CD4-positive, alpha-beta T cell (primary cell): ENCODE measurements around the gene DAB2. TPM values are rescaled to one million over a fixed set of nuclear protein-coding genes. Genes with fewer than 3 reads are reported as not detected.

Source experiments
- ATAC-seq: fragments of 200-7000 bp; cut with Tn5 transposase; one replicate; pipeline ENCODE4 v1.10.0; 2022; ENCODE audit warnings: mild to moderate bottlenecking; ENCODE audit not compliant: poor library complexity
- CTCF ChIA-PET: fragments of 350-600 bp; sonication (Branson Sonifier 250); formaldehyde crosslinking; loops from one replicate; lab custom pipeline; 2021; ENCODE audit warnings: antibody characterized with exemption, inconsistent platforms; lab: Charles Lee
- POLR2A ChIA-PET: fragments of 350-600 bp; sonication (Branson Sonifier 250); formaldehyde crosslinking; loops from one replicate; lab custom pipeline; 2021; ENCODE audit warnings: antibody characterized with exemption, inconsistent platforms; lab: Charles Lee
- DNase-seq, 14 experiments: peaks; one replicate each; pipeline ENCODE4 v3.0.0-alpha.2; 2013 to 2020; ENCODE audit warnings: mixed read lengths in 2 of 14
- H3K27ac ChIP-seq, 2 donors: one replicate each; pipeline versions ENCODE4 v1.5.1 to v1.7.0; 2013; ENCODE audit warnings: low read length in 2 of 2, low read depth in 1 of 2, mild to moderate bottlenecking in 1 of 2
- H3K27me3 ChIP-seq, 2 experiments: 1 replicate in 1 of 2; 2 replicates in 1 of 2; pipeline versions ENCODE4 v1.6.1 to v1.7.0; 2013; ENCODE audit warnings: low read length in 2 of 2, control low read depth in 1 of 2, mild to moderate bottlenecking in 1 of 2, moderate library complexity in 1 of 2; ENCODE audit not compliant: insufficient read depth in 2 of 2, control insufficient read depth in 1 of 2
- H3K36me3 ChIP-seq: one replicate; pipeline ENCODE4 v1.6.1; 2013; ENCODE audit warnings: low read length, control low read depth; ENCODE audit not compliant: insufficient read depth
- H3K4me1 ChIP-seq: one replicate; pipeline ENCODE4 v1.6.1; 2013; ENCODE audit warnings: low read length, control low read depth; ENCODE audit not compliant: insufficient read depth
- H3K4me3 ChIP-seq: one replicate; pipeline ENCODE4 v1.5.1; 2013; ENCODE audit warnings: mild to moderate bottlenecking, low read length, moderate library complexity
- H3K9me3 ChIP-seq, 2 experiments: 1 replicate in 1 of 2; 2 replicates in 1 of 2; pipeline versions ENCODE4 v1.6.1 to v1.7.0; 2013; ENCODE audit warnings: low read length in 2 of 2, mild to moderate bottlenecking in 2 of 2, control low read depth in 1 of 2, moderate library complexity in 1 of 2; ENCODE audit not compliant: control insufficient read depth in 1 of 2, insufficient read depth in 1 of 2
- H3K27ac Mint-ChIP-seq: one replicate; pipeline ENCODE4 v1.8.0; 2020; ENCODE audit warnings: mixed read lengths
- H3K27me3 Mint-ChIP-seq: one replicate; pipeline ENCODE4 v1.8.0; 2021; ENCODE audit warnings: mixed read lengths
- H3K36me3 Mint-ChIP-seq: one replicate; pipeline ENCODE4 v1.8.0; 2021; ENCODE audit warnings: low read depth, mixed read lengths
- H3K4me1 Mint-ChIP-seq: one replicate; pipeline ENCODE4 v1.8.0; 2021; ENCODE audit warnings: low read depth, mixed read lengths
- H3K4me3 Mint-ChIP-seq: one replicate; pipeline ENCODE4 v1.8.0; 2020; ENCODE audit warnings: mild to moderate bottlenecking, mixed read lengths
- H3K9me3 Mint-ChIP-seq: one replicate; pipeline ENCODE4 v1.8.0; 2020; ENCODE audit warnings: mixed read lengths
- intact Hi-C, 2 experiments: fragments of 100-400 bp; cut with DNase I in 1 of 2; cut with micrococcal nuclease in 1 of 2; formaldehyde crosslinking; loops; one replicate each; pipeline versions ENCODE4 v1.15.1 to v1.9.0; 2023 to 2025; cut with DNase I, micrococcal nuclease
- total RNA-seq, 174 experiments: library from RNA in 2 of 174; stranded (reverse) in 2 of 174; gene quantifications; one replicate each; pipeline ENCODE4 v1.2.3 and lab custom pipeline; 2021 to 2026
- TF ChIP-seq, protein P1 (sequence below): fragments of 200-600 bp; IDR thresholded peaks from one replicate; pipeline ENCODE4 v1.8.0; 2022; ENCODE audit warnings: antibody characterized with exemption, mild to moderate bottlenecking

Gene DAB2
- total RNA-seq, 2 experiments from 2014 or later: 0.31 to 0.47 TPM

- Mint-ChIP-seq H3K27me3 (peaks cover 18% of the 10 kb centered on the region), H3K27ac (no peak overlapping the region), H3K36me3 (no peaks in the 10 kb centered on the region), H3K4me3 (no peak overlapping the region), H3K4me1 (no peaks in the 10 kb centered on the region), H3K9me3 (peaks cover 6% of the 10 kb centered on the region)
- CTCF ChIA-PET: no interaction called here
- H3K4me1 ChIP-seq: no peaks in the 10 kb centered on the region
- no peak for ATAC-seq
- intact Hi-C loops: no loop called here
- TF ChIP-seq, protein P1, sequence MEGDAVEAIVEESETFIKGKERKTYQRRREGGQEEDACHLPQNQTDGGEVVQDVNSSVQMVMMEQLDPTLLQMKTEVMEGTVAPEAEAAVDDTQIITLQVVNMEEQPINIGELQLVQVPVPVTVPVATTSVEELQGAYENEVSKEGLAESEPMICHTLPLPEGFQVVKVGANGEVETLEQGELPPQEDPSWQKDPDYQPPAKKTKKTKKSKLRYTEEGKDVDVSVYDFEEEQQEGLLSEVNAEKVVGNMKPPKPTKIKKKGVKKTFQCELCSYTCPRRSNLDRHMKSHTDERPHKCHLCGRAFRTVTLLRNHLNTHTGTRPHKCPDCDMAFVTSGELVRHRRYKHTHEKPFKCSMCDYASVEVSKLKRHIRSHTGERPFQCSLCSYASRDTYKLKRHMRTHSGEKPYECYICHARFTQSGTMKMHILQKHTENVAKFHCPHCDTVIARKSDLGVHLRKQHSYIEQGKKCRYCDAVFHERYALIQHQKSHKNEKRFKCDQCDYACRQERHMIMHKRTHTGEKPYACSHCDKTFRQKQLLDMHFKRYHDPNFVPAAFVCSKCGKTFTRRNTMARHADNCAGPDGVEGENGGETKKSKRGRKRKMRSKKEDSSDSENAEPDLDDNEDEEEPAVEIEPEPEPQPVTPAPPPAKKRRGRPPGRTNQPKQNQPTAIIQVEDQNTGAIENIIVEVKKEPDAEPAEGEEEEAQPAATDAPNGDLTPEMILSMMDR: no peak
- no peak overlapping the region for H3K4me3 ChIP-seq
- POLR2A ChIA-PET: no interaction called here
- peaks cover 0 to 5% of the 10 kb centered on the region in 2 experiments for H3K27me3 ChIP-seq
- H3K27ac ChIP-seq: no peak overlapping the region
- H3K36me3 ChIP-seq: no peaks in the 10 kb centered on the region
- H3K9me3 ChIP-seq: peaks cover 0 to 5% of the 10 kb centered on the region in 2 experiments
- DNase-seq: no peak
Observed at GRCh38 chr5:39323542-39323941, 101.2 kb downstream of the DAB2 start.

Other genes starting within 250 kb of the DAB2 start
- 100 to 1,000 TPM; 478 to 497 TPM for gene FYB1, start 205.4 kb downstream of the DAB2 start, total RNA-seq
- not detected for gene C9, start 60.5 kb downstream of the DAB2 start, total RNA-seq